K562 (cell line): ENCODE data around the gene TMEM144. TPM values are rescaled to one million over a fixed set of nuclear protein-coding genes. Genes with fewer than 3 reads are reported as not detected.
A peak's percentile ranks its signal among the peaks of the same experiment; 100 is the strongest.

ENCODE experiments used
- ATAC-seq: fragments of 200-7000 bp; cut with Tn5 transposase; 3 replicates; pipeline ENCODE4 v1.9.1; 2020; ENCODE audit warnings: moderate library complexity
- BruUV-seq: library from RNA; stranded (reverse); fragments of 400-500 nt; replicated peaks from 2 replicates; lab custom pipeline; 2021; lab: Mats Ljungman, UMichigan
- CTCF ChIA-PET: fragments of 300-600 bp; formaldehyde crosslinking; extraction: SDS; loops from one replicate; lab custom pipeline; 2021; ENCODE audit warnings: low intra/inter-chr PET ratio; lab: Yijun Ruan, JAX
- POLR2A ChIA-PET: fragments of 300-600, 350-650 bp; sonication (Branson Sonifier 250); formaldehyde crosslinking; extraction: SDS; loops from one replicate; lab custom pipeline; 2021; ENCODE audit warnings: antibody characterized with exemption, inconsistent platforms; lab: Yijun Ruan, JAX
- DNase-seq, 4 experiments: peaks; one replicate each; pipeline versions ENCODE4 v3.0.0 to v3.0.0-alpha.2; 2011 to 2018; ENCODE audit warnings: low spot score in 3 of 4, mixed read lengths in 3 of 4; ENCODE audit errors: extremely low read depth in 1 of 4
- FAIRE-seq: peaks from 2 replicates; lab custom pipeline; 2011; peaks lifted over from hg19 to GRCh38; lab: Jason Lieb, UNC
- H2AFZ ChIP-seq: 2 replicates; pipeline ENCODE4 v1.6.0; 2011; ENCODE audit warnings: low read depth, low read length, control low read depth, inconsistent platforms
- H3K27ac ChIP-seq: fragments of 200-600 bp; 3 replicates; pipeline ENCODE4 v1.8.0; 2011; ENCODE audit warnings: low read depth, mild to moderate bottlenecking, control low read depth, inconsistent platforms, low read length, moderate library complexity, mixed read lengths; ENCODE audit errors: extremely low read depth
- H3K27me3 ChIP-seq, 2 experiments: fragments of 300-600 bp in 1 of 2; 2 replicates in 1 of 2; 3 replicates in 1 of 2; pipeline versions ENCODE4 v1.6.0 to v1.8.0; 2011; ENCODE audit warnings: inconsistent platforms in 2 of 2, low read length in 2 of 2, mild to moderate bottlenecking in 1 of 2, mixed read lengths in 1 of 2, moderate library complexity in 1 of 2; ENCODE audit not compliant: control insufficient read depth in 2 of 2, insufficient read depth in 2 of 2
- H3K36me3 ChIP-seq: fragments of 300-600 bp; 3 replicates; pipeline ENCODE4 v1.8.0; 2011; ENCODE audit warnings: mild to moderate bottlenecking, low read length, inconsistent platforms; ENCODE audit not compliant: control insufficient read depth, insufficient read depth
- H3K4me1 ChIP-seq, 2 experiments: fragments of 200-600 bp in 1 of 2; replicated peaks in 1 of 2; 2 replicates in 1 of 2; 3 replicates in 1 of 2; pipeline versions ENCODE4 v1.5.1 to v1.8.0; 2011; ENCODE audit warnings: inconsistent platforms in 2 of 2, low read length in 2 of 2, mild to moderate bottlenecking in 1 of 2, mixed read lengths in 1 of 2, moderate library complexity in 1 of 2; ENCODE audit not compliant: control insufficient read depth in 2 of 2, insufficient read depth in 2 of 2
- H3K4me2 ChIP-seq: 2 replicates; pipeline ENCODE4 v1.6.1; 2011; ENCODE audit warnings: low read length, control low read depth, inconsistent platforms, mixed read lengths; ENCODE audit not compliant: insufficient read depth
- H3K4me3 ChIP-seq: fragments of 200-600 bp; sonication (generic), shearing (Covaris generic); 2 replicates; pipeline ENCODE4 v1.5.1; 2016; ENCODE audit warnings: control low read depth, inconsistent platforms
- H3K79me2 ChIP-seq: fragments of 200-600 bp; 3 replicates; pipeline ENCODE4 v1.8.0; 2011; ENCODE audit warnings: low read length, inconsistent platforms; ENCODE audit not compliant: control insufficient read depth, insufficient read depth
- H3K9ac ChIP-seq, 2 experiments: 2 replicates each; pipeline versions ENCODE4 v1.6.0 to v1.6.1; 2011; ENCODE audit warnings: low read depth in 2 of 2, low read length in 2 of 2, control low read depth in 1 of 2, inconsistent platforms in 1 of 2, mild to moderate bottlenecking in 1 of 2, mixed read lengths in 1 of 2; ENCODE audit not compliant: insufficient read depth in 1 of 2
- H3K9me1 ChIP-seq: one replicate; pipeline ENCODE4 v1.6.0; 2011; ENCODE audit warnings: inconsistent platforms, mild to moderate bottlenecking, low read length, moderate library complexity; ENCODE audit not compliant: control insufficient read depth, insufficient read depth
- H3K9me3 ChIP-seq: replicated peaks from 2 replicates; pipeline ENCODE4 v1.5.1; 2011; ENCODE audit warnings: low read depth, low read length, inconsistent platforms; ENCODE audit not compliant: control insufficient read depth, insufficient read depth
- H4K20me1 ChIP-seq: replicated peaks from 2 replicates; pipeline ENCODE4 v1.6.1; 2011; ENCODE audit warnings: low read length, inconsistent platforms, mixed read lengths; ENCODE audit not compliant: control insufficient read depth, insufficient read depth
- CTCF ChIP-seq, 3 experiments: IDR thresholded peaks in 2 of 3; conservative IDR thresholded peaks in 1 of 3; 2 replicates each; pipeline ENCODE4 v1.5.1; 2011 to 2012; ENCODE audit warnings: low read length in 3 of 3, mild to moderate bottlenecking in 3 of 3, control low read depth in 2 of 3, improper control_type of control experiment in 1 of 3, inconsistent platforms in 1 of 3, low read depth in 1 of 3, mixed read lengths in 1 of 3, moderate library complexity in 1 of 3; ENCODE audit not compliant: insufficient read depth in 2 of 3
- DLX4 ChIP-seq: fragments of 250-450 bp; sonication (Bioruptor Pico); IDR thresholded peaks from 2 replicates; pipeline ENCODE4 v1.6.1; 2021; ENCODE audit warnings: mild to moderate bottlenecking
- SMAD4 ChIP-seq: fragments of 250-450 bp; sonication (Bioruptor Pico); conservative IDR thresholded peaks from 2 replicates; pipeline ENCODE4 v1.8.0; 2021; ENCODE audit warnings: inconsistent platforms, mild to moderate bottlenecking, moderate library complexity
- SMC3 ChIP-seq: conservative IDR thresholded peaks from 2 replicates; pipeline ENCODE4 v1.6.1; 2011; ENCODE audit warnings: low read depth, low read length, improper control_type of control experiment; ENCODE audit not compliant: insufficient read depth
- SRSF3 ChIP-seq: fragments of 200-400 bp; formaldehyde crosslinking; IDR thresholded peaks from 2 replicates; pipeline ENCODE4 v1.6.1; 2016; ENCODE audit warnings: mild to moderate bottlenecking, low read length, moderate library complexity; ENCODE audit not compliant: insufficient read depth
- ZBTB33 ChIP-seq: sonication (generic); formaldehyde crosslinking; IDR thresholded peaks from 2 replicates; pipeline ENCODE4 v1.8.1; 2023; ENCODE audit warnings: mild to moderate bottlenecking, missing genetic modification reagents
- WGBS: fragments of 100-300 bp; shearing (Covaris generic); methylation state at CpG from one replicate; pipeline ENCODE4 v1.1.6; 2016; ENCODE audit warnings: low coverage, mixed read lengths; ENCODE audit not compliant: insufficient coverage; ENCODE audit errors: missing lambda C conversion rate; 5-methylcytosine and 5-hydroxymethylcytosine counted together
- in situ Hi-C: fragments of 300-500 bp; cut with MboI; formaldehyde crosslinking; loops from 4 replicates; pipeline ENCODE4 v1.15.0; 2018; ENCODE audit warnings: inconsistent platforms, mixed read lengths
- intact Hi-C: fragments of 100-400 bp; cut with micrococcal nuclease; formaldehyde crosslinking; loops from 2 replicates; pipeline ENCODE4 v1.14.2; 2022
- polyA plus RNA-seq, 8 experiments: library from polyadenylated mRNA; depleted of rRNA in 4 of 8; stranded (reverse) in 5 of 8; unstranded in 3 of 8; fragments of >200 nt; fragmentation: Nextera tagmentation in 2 of 8; fragmentation: Illumina TruSeq in 1 of 8; extraction: Ambion mirVana in 2 of 8; extraction: Trizol in 1 of 8; gene quantifications; 2 replicates each; pipeline versions ENCODE4 v1.2.1 to v1.2.3, GENCODE V29; 2011 to 2014; ENCODE audit warnings: inconsistent platforms in 1 of 8, missing spikeins in 1 of 8
- total RNA-seq, 7 experiments: library from RNA; depleted of rRNA in 6 of 7; stranded (reverse); fragments of >200 nt in 6 of 7; fragmentation: Illumina TruSeq in 2 of 7; extraction: Trizol in 2 of 7; gene quantifications; 2 replicates each; pipeline versions ENCODE4 v1.2.1 to v1.2.3, GENCODE V29; 2011 to 2021; ENCODE audit warnings: low replicate concordance in 1 of 7

Gene TMEM144
- total and polyA plus RNA-seq, 9 of the 15 experiments (the other 6 are each of a cell fraction or from before 2014, with no cell fraction given): 4.0 to 12.0 (median 6.1) TPM

GRCh38 chr4:158170691-158171561 is 39.4 kb upstream of the TMEM144 start:
- ATAC-seq: peak; percentile 83
- intact Hi-C loops: loop anchor here (5.0 kb wide), 1 partner anchor 86 kb away; no protein-coding TSS in a partner anchor
- peak; percentile 50 to 68 (median 56) for TF ChIP-seq CTCF (IDR thresholded peaks at IDR 0.05 in 2 of 3, conservative IDR thresholded peaks at IDR 0.05 in 1 of 3; ENCODE audit: insufficient read depth in 2 of 3, low read depth in 1 of 3, low read length in 3 of 3)
- no peak for TF ChIP-seq SMAD4 (CRISPR knock-in tag)
- TF ChIP-seq ZBTB33 (CRISPR knock-in tag): peak; percentile 97; the same call in 1 of the 2 replicates
- no peak for TF ChIP-seq DLX4 (CRISPR knock-in tag)
- no peak for TF ChIP-seq SRSF3
- TF ChIP-seq SMC3: 0 out of 2 replicates have a peak, but pooled peaks have one; percentile 9
- TF ChIP-seq, all 486 proteins: peak for 3
- 0 out of 5 replicates have a peak, but pooled peaks cover 0 to 5% of the 10 kb centered on the region in 2 experiments for H3K27me3 ChIP-seq
- DNase-seq (peak; percentile 25 to 42 (median 36)), FAIRE-seq (no peak)
- ChIA-PET CTCF (interaction anchor here (2.4 kb wide), 1 partner anchor 179 kb away, joined by 15 read pairs; no protein-coding TSS in a partner anchor), POLR2A (no interaction called here)
- no TSS peak for BruUV-seq
- no peak overlapping the region for H3K9ac ChIP-seq
- no peak overlapping the region for H3K27ac ChIP-seq
- H2AFZ ChIP-seq: peak overlapping the region; percentile 10; the same call in 1 of the 2 replicates
- H3K9me1 ChIP-seq: no peaks in the 10 kb centered on the region
- 40% methylated on average over 34 of the region's 42 CpGs for WGBS
- H3K4me3 ChIP-seq: no peak overlapping the region
- no peaks in the 10 kb centered on the region for H4K20me1 ChIP-seq
- H3K9me3 ChIP-seq: no peaks in the 10 kb centered on the region
- no peaks in the 10 kb centered on the region for H3K36me3 ChIP-seq
- no peaks in the 10 kb centered on the region for H3K79me2 ChIP-seq
- H3K4me1 ChIP-seq: peaks cover 5 to 7% of the 10 kb centered on the region in 2 experiments; a peak in 4 of 5 replicates
- in situ Hi-C loops: no loop called here
- H3K4me2 ChIP-seq: no peak overlapping the region; the same call in 1 of the 2 replicates
